GM12878 (cell line): ENCODE measurements around the gene RRBP1.

ENCODE experiments used
- CTCF ChIP-seq, 3 experiments: IDR thresholded peaks in 2 of 3; conservative IDR thresholded peaks in 1 of 3; 2 replicates each; pipeline ENCODE4 v1.5.1; 2011; ENCODE audit warnings: low read depth in 3 of 3, low read length in 3 of 3, mild to moderate bottlenecking in 3 of 3, control low read depth in 2 of 3, moderate library complexity in 2 of 3, inconsistent platforms in 1 of 3, mixed read lengths in 1 of 3; ENCODE audit not compliant: control insufficient read depth in 2 of 3, insufficient read depth in 1 of 3; ENCODE audit errors: extremely low read depth in 1 of 3
- EZH2 ChIP-seq: IDR thresholded peaks from 2 replicates; pipeline ENCODE4 v1.6.1; 2012; ENCODE audit warnings: low read depth, mild to moderate bottlenecking, control low read depth, inconsistent platforms, low read length, borderline replicate concordance; ENCODE audit not compliant: control insufficient read depth
- JUNB ChIP-seq: IDR thresholded peaks from 2 replicates; pipeline ENCODE4 v1.6.1; 2016; ENCODE audit warnings: antibody characterized with exemption, mild to moderate bottlenecking
- NFYB ChIP-seq: IDR thresholded peaks from 2 replicates; pipeline ENCODE4 v1.6.1; 2011; ENCODE audit warnings: low read depth, mild to moderate bottlenecking, low read length, improper control_type of control experiment, moderate library complexity; ENCODE audit not compliant: insufficient read depth
- TCF7 ChIP-seq: IDR thresholded peaks from 2 replicates; pipeline ENCODE4 v1.6.1; 2014; ENCODE audit warnings: antibody characterized with exemption, borderline replicate concordance

GRCh38 chr20:17611290-17611539 is 70.8 kb downstream of the RRBP1 start:
- TF ChIP-seq NFYB (no peak), JUNB (no peak), EZH2 (no peak), CTCF (IDR thresholded peaks at IDR 0.05 in 2 of 3, conservative IDR thresholded peaks at IDR 0.05 in 1 of 3; ENCODE audit: control insufficient read depth in 2 of 3, extremely low read depth in 1 of 3, insufficient read depth in 1 of 3, low read depth in 3 of 3, low read length in 3 of 3) (peak in 2 of 3 experiments; percentile 27 to 33; a peak in 2 of 6 replicates), TCF7 (no peak)
